HAP-1 (cell line): Measurements from ENCODE around the gene ST13.
"Not testable (repeated sequence)": the region's sequence is repeated elsewhere in the genome, so short reads cannot be mapped to it uniquely, and the experiment has no call there.

Experiments
- DNase-seq, 2 experiments: peaks; one replicate each; pipeline ENCODE4 v3.0.0-alpha.2; 2016 to 2020; ENCODE audit warnings: low spot score in 2 of 2
- H3K27me3 ChIP-seq: fragments of 250-450 bp; sonication (Bioruptor Pico); 2 replicates; pipeline ENCODE4 v1.5.1; 2020; ENCODE audit warnings: low read depth, mild to moderate bottlenecking, moderate library complexity
- H3K36me3 ChIP-seq: fragments of 250-450 bp; sonication (Bioruptor Pico); replicated peaks from 2 replicates; pipeline ENCODE4 v1.5.1; 2020; ENCODE audit warnings: mild to moderate bottlenecking
- H3K4me1 ChIP-seq: fragments of 250-450 bp; sonication (Bioruptor Pico); 2 replicates; pipeline ENCODE4 v1.5.1; 2020; ENCODE audit warnings: mild to moderate bottlenecking
- H3K4me3 ChIP-seq: fragments of 250-450 bp; sonication (Bioruptor Pico); 2 replicates; pipeline ENCODE4 v1.5.1; 2020; ENCODE audit warnings: mild to moderate bottlenecking, moderate library complexity
- H3K9me3 ChIP-seq: fragments of 250-450 bp; sonication (Bioruptor Pico); 2 replicates; pipeline ENCODE4 v1.5.1; 2020; ENCODE audit warnings: mild to moderate bottlenecking, moderate library complexity
- in situ Hi-C: fragments of 300-500 bp; cut with MboI; formaldehyde crosslinking; loops from 3 replicates; pipeline ENCODE4 v1.14.3; 2020; ENCODE audit warnings: low sequenced_read_pairs, inconsistent platforms, mixed read lengths

The ST13 gene

DNA sequence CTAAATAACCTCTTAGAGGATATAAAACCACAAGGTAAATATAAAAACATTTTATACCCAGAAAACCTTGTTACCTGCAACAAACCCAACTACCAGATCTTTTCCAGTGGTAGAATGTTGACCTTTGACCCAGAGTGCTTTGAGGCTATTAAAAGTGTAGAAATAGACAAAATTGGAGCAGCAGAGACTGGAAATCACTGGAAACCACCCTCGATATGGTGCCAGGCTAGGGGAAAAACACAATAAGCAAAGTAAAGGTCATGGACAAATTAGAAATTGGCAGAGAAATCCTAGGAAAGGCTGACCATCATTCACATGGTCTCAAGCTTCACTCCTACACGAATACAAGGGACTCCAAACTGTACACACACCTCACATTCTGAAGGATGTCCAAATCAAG is 64.0 kb downstream of the ST13 start:
- in situ Hi-C loops = no loop called here
- peaks cover 20% of the 10 kb centered on the region for H3K36me3 ChIP-seq

DNA sequence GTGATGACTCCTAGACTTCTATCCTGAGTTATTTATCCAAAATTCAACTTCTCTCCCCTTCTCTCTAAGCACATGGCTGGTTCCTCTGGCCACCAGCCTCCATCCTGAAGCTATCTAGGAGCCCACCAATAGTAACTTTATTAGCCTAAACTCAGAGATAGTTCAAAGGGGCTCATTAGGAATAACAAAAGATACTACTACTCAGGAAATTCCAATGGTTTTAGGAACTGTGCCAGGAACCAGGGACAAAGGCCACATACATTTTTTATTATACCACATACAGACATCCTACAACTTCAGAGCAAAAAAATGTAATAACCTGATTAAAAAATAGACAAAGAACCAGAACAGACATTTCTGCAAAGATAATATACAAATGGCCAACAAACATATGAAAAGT is 65.2 kb downstream of the ST13 start:
- H3K27me3 ChIP-seq = no peaks in the 10 kb centered on the region
- no peak overlapping the region for H3K4me3 ChIP-seq
- H3K4me1 ChIP-seq = peaks cover 13% of the 10 kb centered on the region
- peaks cover 30% of the 10 kb centered on the region for H3K36me3 ChIP-seq
- in situ Hi-C loops = no loop called here
- H3K9me3 ChIP-seq = no peaks in the 10 kb centered on the region
- peak; percentile 66 to 85 for DNase-seq

More for the DNA sequence above, 64.0 kb downstream of the ST13 start:
- H3K4me1 ChIP-seq = peaks cover 13% of the 10 kb centered on the region
- no peaks in the 10 kb centered on the region for H3K9me3 ChIP-seq
- no peak for DNase-seq
- H3K27me3 ChIP-seq = no peaks in the 10 kb centered on the region
- H3K4me3 ChIP-seq = no peak overlapping the region

DNA sequence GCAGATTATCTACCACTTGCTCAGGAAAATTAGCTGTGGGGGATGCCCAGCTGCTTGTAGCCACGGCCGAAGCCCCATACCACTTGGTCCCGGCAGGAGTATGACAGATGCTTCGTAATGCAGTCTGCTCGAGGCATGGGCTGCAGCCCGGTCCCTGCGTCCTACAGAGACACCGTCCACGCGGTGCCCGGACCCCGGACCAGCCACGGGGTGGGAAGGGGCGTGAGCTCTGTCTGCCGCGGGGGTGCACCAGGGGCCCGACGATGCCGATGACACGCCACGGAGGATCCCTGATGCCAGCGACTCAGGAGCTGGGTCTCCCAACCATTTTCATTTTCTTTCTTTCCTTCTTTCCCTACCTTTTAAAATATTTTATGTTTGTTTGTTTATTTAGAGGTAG is 67.3 kb downstream of the ST13 start:
- no peaks in the 10 kb centered on the region for H3K27me3 ChIP-seq
- H3K4me1 ChIP-seq = peaks cover 13% of the 10 kb centered on the region
- no peaks in the 10 kb centered on the region for H3K9me3 ChIP-seq
- H3K4me3 ChIP-seq = no peak overlapping the region
- H3K36me3 ChIP-seq = peaks cover 35% of the 10 kb centered on the region
- in situ Hi-C loops = no loop called here
- no peak for DNase-seq

GRCh38 chr22:40782521-40782920 is 73.9 kb downstream of the ST13 start:
- Histone ChIP-seq H3K36me3 (peaks cover 33% of the 10 kb centered on the region), H3K4me3 (no peak overlapping the region), H3K4me1 (no peaks in the 10 kb centered on the region), H3K9me3 (no peaks in the 10 kb centered on the region), H3K27me3 (no peaks in the 10 kb centered on the region)
- DNase-seq = no peak
- in situ Hi-C loops = no loop called here

DNA sequence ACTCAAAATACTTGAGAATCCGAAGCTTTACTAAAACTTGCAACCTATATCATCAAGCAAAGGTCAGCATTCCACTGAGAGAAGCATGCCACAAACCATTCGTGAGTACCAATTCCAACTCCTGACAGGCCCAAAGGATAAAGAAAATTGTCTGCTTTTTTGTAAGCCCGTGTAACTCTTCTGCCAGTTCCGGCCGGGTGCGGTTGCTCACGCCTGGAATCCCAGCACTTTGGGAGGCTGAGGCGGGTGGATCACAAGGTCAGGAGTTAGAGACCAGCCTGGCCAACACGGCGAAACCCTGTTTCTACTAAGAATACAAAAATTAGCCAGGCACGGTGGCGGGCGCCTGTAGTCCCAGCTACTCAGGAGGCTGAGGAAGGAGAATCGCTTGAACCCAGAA is 74.7 kb downstream of the ST13 start:
- in situ Hi-C loops, H3K4me1 ChIP-seq, H3K27me3 ChIP-seq, DNase-seq, H3K9me3 ChIP-seq, H3K4me3 ChIP-seq: not testable (repeated sequence)
- H3K36me3 ChIP-seq = peaks cover 34% of the 10 kb centered on the region
